T-helper 1 cell treated with Interleukin-12 subunit alpha and Interleukin-12 subunit beta and Interleukin-4 antibody, amounts not matched to agents 30 μg/mL and 1 μg/mL, for 36 hours (primary cell): ENCODE data around the gene SRRM5.

Source experiments
- H3K27ac Mint-ChIP-seq: one replicate; pipeline ENCODE4 v1.8.0; 2021; ENCODE audit warnings: mild to moderate bottlenecking, mixed read lengths
- H3K27me3 Mint-ChIP-seq: one replicate; pipeline ENCODE4 v1.8.0; 2021; ENCODE audit warnings: low read depth, mixed read lengths
- H3K36me3 Mint-ChIP-seq: one replicate; pipeline ENCODE4 v1.8.0; 2021; ENCODE audit warnings: low read depth, mixed read lengths
- H3K4me1 Mint-ChIP-seq: one replicate; pipeline ENCODE4 v1.8.0; 2021; ENCODE audit warnings: low read depth, mixed read lengths
- H3K4me3 Mint-ChIP-seq: one replicate; pipeline ENCODE4 v1.8.0; 2021; ENCODE audit warnings: mild to moderate bottlenecking, moderate library complexity, mixed read lengths
- H3K9me3 Mint-ChIP-seq: one replicate; pipeline ENCODE4 v1.8.0; 2021; ENCODE audit warnings: mixed read lengths

Gene SRRM5

GRCh38 chr19:43611788-43612187 lies at the start of gene SRRM5:
SRRM5 (plus strand) TSS chr19:43612088; CDS start chr19:43612122, 34 bp downstream.
- no peaks in the 10 kb centered on the region for H3K27me3 Mint-ChIP-seq
- H3K36me3 Mint-ChIP-seq, result peaks cover 16% of the 10 kb centered on the region
- no peaks in the 10 kb centered on the region for H3K9me3 Mint-ChIP-seq
- H3K27ac Mint-ChIP-seq, result peak within 1 kb of the TSS; percentile 6
- H3K4me3 Mint-ChIP-seq, result no peak within 1 kb of the TSS
- peaks cover 4% of the 10 kb centered on the region for H3K4me1 Mint-ChIP-seq

DNA sequence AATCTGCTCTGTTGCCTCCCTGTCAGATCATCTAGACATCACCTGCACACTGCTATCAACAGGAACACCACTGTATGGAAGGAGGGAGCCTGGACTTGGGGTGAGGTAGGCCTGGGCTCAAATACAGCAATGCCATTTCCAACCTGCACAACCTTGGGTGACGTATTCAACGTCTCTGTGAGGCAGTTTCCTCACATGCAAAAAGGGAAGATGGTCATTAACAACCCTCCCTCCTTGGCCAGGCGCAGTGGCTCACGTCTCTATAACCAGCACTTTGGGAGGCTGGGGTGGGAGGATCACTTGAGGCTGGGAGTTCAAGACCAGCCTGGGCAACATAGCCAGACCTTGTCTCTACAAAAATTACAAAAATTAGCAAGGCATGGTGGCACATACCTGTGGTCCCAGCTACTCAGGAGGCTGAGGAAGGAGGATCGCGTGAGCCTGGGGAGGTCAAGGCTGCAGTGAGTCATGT lies 49.6 kb upstream of the SRRM5 start:
- peaks cover 28% of the 10 kb centered on the region for H3K4me1 Mint-ChIP-seq
- H3K27ac Mint-ChIP-seq, result peak overlapping the region; percentile 80
- H3K36me3 Mint-ChIP-seq, result peaks cover 27% of the 10 kb centered on the region
- peak overlapping the region; percentile 14 for H3K4me3 Mint-ChIP-seq
- H3K9me3 Mint-ChIP-seq, result no peaks in the 10 kb centered on the region
- H3K27me3 Mint-ChIP-seq, result no peaks in the 10 kb centered on the region

GRCh38 chr19:43562698-43563241 lies 49.1 kb upstream of the SRRM5 start:
- peak overlapping the region; percentile 80 for H3K27ac Mint-ChIP-seq
- H3K9me3 Mint-ChIP-seq, result no peaks in the 10 kb centered on the region
- peaks cover 24% of the 10 kb centered on the region for H3K36me3 Mint-ChIP-seq
- H3K4me3 Mint-ChIP-seq, result peak overlapping the region; percentile 14
- H3K27me3 Mint-ChIP-seq, result no peaks in the 10 kb centered on the region
- peaks cover 28% of the 10 kb centered on the region for H3K4me1 Mint-ChIP-seq

GRCh38 chr19:43563816-43564457 lies 48.0 kb upstream of the SRRM5 start:
- Mint-ChIP-seq H3K4me1 (peaks cover 28% of the 10 kb centered on the region), H3K27ac (peak overlapping the region; percentile 80), H3K4me3 (no peak overlapping the region), H3K9me3 (no peaks in the 10 kb centered on the region), H3K27me3 (no peaks in the 10 kb centered on the region), H3K36me3 (peaks cover 24% of the 10 kb centered on the region)

- H3K4me3 Mint-ChIP-seq, result no peak overlapping the region
- no peak overlapping the region for H3K27ac Mint-ChIP-seq
- H3K36me3 Mint-ChIP-seq, result peaks cover 24% of the 10 kb centered on the region
- no peaks in the 10 kb centered on the region for H3K9me3 Mint-ChIP-seq
- H3K27me3 Mint-ChIP-seq, result no peaks in the 10 kb centered on the region
- H3K4me1 Mint-ChIP-seq, result peaks cover 29% of the 10 kb centered on the region
These were observed 47.1 kb upstream of the SRRM5 start for GRCh38 chr19:43564800-43565199.

GRCh38 chr19:43569657-43570056 lies 42.2 kb upstream of the SRRM5 start:
- no peaks in the 10 kb centered on the region for H3K27me3 Mint-ChIP-seq
- peaks cover 8% of the 10 kb centered on the region for H3K4me1 Mint-ChIP-seq
- no peak overlapping the region for H3K27ac Mint-ChIP-seq
- H3K36me3 Mint-ChIP-seq, result peaks cover 3% of the 10 kb centered on the region
- no peak overlapping the region for H3K4me3 Mint-ChIP-seq
- H3K9me3 Mint-ChIP-seq, result no peaks in the 10 kb centered on the region

GRCh38 chr19:43570174-43570791 lies 41.6 kb upstream of the SRRM5 start:
- no peak overlapping the region for H3K27ac Mint-ChIP-seq
- H3K4me3 Mint-ChIP-seq, result no peak overlapping the region
- peaks cover 15% of the 10 kb centered on the region for H3K4me1 Mint-ChIP-seq
- H3K36me3 Mint-ChIP-seq, result peaks cover 3% of the 10 kb centered on the region
- no peaks in the 10 kb centered on the region for H3K27me3 Mint-ChIP-seq
- H3K9me3 Mint-ChIP-seq, result no peaks in the 10 kb centered on the region

DNA sequence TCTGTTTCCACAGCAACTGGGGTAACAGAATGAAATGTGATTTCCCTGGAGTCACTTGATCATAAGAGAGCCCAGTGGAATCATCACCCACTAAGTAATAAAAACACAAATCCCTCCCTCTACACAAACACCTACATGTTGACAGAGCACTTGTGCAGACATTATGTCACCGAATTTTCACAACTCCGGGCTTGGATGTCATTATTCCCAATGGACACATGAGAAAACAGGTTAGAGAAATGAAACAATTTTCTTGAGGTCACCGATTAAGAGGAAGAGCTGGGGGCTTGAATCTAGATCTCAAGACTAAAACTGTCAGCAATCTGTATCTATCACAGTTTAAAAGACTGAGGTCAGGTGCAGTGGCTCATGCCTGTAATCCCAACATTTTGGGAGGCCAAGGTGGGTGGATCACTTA lies 39.7 kb upstream of the SRRM5 start:
- Mint-ChIP-seq H3K4me3 (no peak overlapping the region), H3K4me1 (peaks cover 25% of the 10 kb centered on the region), H3K9me3 (no peaks in the 10 kb centered on the region), H3K27me3 (no peaks in the 10 kb centered on the region), H3K27ac (no peak overlapping the region), H3K36me3 (peaks cover 1% of the 10 kb centered on the region)

- H3K4me3 Mint-ChIP-seq, result peak overlapping the region; percentile 95
- H3K4me1 Mint-ChIP-seq, result peaks cover 33% of the 10 kb centered on the region
- H3K27ac Mint-ChIP-seq, result peak overlapping the region; percentile 95
- peaks cover 6% of the 10 kb centered on the region for H3K27me3 Mint-ChIP-seq
- H3K9me3 Mint-ChIP-seq, result no peaks in the 10 kb centered on the region
- H3K36me3 Mint-ChIP-seq, result peaks cover 2% of the 10 kb centered on the region
These were observed 37.3 kb upstream of the SRRM5 start for GRCh38 chr19:43574424-43575155.

- Mint-ChIP-seq H3K27ac (peak within 1 kb of the TSS; percentile 95), H3K27me3 (peaks cover 6% of the 10 kb centered on the region), H3K9me3 (no peaks in the 10 kb centered on the region), H3K4me1 (peaks cover 34% of the 10 kb centered on the region), H3K4me3 (peak within 1 kb of the TSS; percentile 95), H3K36me3 (peaks cover 2% of the 10 kb centered on the region)
These were observed 36.5 kb upstream of the SRRM5 start, which contains the start of the genes PINLYP and XRCC1 for GRCh38 chr19:43575156-43575950. PINLYP (plus strand) TSS chr19:43575801; CDS start chr19:43577192, 1,391 bp downstream. XRCC1 (minus strand) TSS chr19:43575527; CDS start chr19:43575458, 69 bp downstream.

DNA sequence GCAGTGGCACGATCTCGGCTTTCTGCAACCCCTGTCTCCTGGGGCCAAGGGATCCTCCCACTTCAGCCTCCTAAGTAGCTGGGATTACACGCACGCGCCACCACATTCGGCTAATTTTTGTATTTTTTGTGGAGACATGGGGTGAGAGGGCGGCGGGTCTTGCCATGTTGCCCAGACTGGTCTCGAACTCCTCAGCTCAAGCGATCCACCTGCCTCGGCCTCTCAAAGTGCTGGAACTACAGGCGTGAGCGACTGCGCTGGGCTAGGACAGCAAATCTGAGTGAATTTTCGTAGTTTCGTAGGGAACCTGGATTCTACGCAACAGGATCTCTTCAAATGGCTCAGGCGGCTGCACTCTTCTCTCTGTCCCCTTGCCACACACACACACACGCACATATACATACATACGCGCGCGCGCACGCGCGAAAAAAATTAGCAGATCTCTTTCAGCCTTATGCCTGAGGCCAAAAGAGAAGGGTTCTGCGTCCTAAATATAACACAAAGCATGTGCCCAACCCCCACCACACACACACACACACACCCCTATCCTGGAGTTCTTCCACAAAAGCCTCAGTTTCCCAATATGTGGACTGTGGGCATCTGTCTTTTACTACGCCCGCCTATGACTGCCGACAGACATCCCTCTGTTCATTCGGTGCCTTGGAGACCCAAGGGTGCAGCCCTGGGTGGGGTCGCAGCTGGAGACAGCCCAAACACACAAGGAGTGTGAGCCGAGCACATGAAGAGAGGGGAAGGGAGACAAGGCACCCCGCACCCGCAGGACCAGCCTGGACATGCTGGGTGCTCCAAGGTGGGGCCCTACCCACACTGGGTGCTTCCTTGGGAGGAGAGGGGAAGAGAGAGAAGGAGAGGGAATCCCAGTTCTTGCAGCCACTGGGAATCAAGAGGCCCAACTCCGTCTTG lies 35.7 kb upstream of the SRRM5 start:
- Mint-ChIP-seq H3K9me3 (no peaks in the 10 kb centered on the region), H3K36me3 (peaks cover 2% of the 10 kb centered on the region), H3K4me1 (peaks cover 34% of the 10 kb centered on the region), H3K27ac (peak overlapping the region; percentile 63), H3K27me3 (peaks cover 6% of the 10 kb centered on the region), H3K4me3 (peak overlapping the region; percentile 54)

GRCh38 chr19:43578787-43579186 lies 33.1 kb upstream of the SRRM5 start:
- peaks cover 34% of the 10 kb centered on the region for H3K4me1 Mint-ChIP-seq
- peaks cover 2% of the 10 kb centered on the region for H3K36me3 Mint-ChIP-seq
- no peaks in the 10 kb centered on the region for H3K9me3 Mint-ChIP-seq
- H3K27ac Mint-ChIP-seq, result peak overlapping the region; percentile 80
- H3K4me3 Mint-ChIP-seq, result peak overlapping the region; percentile 62
- H3K27me3 Mint-ChIP-seq, result peaks cover 6% of the 10 kb centered on the region

- Mint-ChIP-seq H3K4me1 (peaks cover 24% of the 10 kb centered on the region), H3K36me3 (peaks cover 8% of the 10 kb centered on the region), H3K27me3 (peaks cover 6% of the 10 kb centered on the region), H3K27ac (peak overlapping the region; percentile 33), H3K9me3 (no peaks in the 10 kb centered on the region), H3K4me3 (no peak overlapping the region)
These were observed 30.4 kb upstream of the SRRM5 start for GRCh38 chr19:43581467-43581866.
